Measurements from ENCODE around the gene CALR3. TPM values are rescaled to one million over a fixed set of nuclear protein-coding genes. Genes with fewer than 3 reads are reported as not detected.
"Not testable (repeated sequence)": the region's sequence is repeated elsewhere in the genome, so short reads cannot be mapped to it uniquely, and the experiment has no call there.

Gene CALR3
- total RNA-seq, 2 donors from 2014 or later, result not detected

DNA sequence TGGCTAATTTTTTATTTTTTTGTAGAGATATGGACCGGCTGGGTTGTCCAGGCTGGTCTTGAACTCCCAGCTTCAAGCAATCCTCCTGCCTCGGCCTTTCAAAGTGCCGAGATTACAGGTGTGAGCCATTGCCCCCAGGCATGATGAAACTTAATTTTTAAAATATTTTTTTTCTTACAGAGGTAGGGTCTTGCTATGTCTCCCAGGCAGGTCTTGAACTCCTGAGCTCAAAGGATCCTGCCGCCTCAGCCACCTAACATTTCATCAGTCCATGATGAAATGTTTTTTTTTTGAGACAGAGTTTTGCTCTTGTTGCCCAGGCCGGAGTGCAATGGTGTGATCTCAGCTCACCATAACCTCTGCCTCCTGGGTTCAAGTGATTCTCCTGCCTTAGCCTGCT, 12.6 kb upstream of the CALR3 start:
- ATAC-seq (no peak), DNase-seq (no peak)
- intact Hi-C loops (cut with DNase I, micrococcal nuclease), result no loop called here

DNA sequence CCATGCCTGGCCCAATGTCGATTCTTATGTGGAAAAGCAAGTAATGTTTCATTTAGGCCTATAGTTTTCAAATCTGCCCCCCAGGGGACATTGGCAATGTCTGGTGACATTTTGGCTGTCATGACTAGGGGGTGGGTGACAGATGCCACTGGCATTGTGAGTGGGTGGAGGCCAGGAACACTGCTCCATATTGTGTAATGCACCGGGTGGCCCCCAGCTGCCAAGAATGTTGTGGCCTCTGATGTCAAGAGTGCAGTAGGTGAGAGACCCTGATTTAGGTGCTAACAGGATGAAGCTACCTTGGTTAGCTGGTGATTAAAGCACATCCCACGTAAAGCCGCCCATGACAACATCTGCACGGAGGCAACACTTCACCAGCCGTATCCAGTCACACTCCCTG, 11.0 kb upstream of the CALR3 start:
- intact Hi-C loops (cut with DNase I, micrococcal nuclease), result no loop called here
- ATAC-seq, result no peak

DNA sequence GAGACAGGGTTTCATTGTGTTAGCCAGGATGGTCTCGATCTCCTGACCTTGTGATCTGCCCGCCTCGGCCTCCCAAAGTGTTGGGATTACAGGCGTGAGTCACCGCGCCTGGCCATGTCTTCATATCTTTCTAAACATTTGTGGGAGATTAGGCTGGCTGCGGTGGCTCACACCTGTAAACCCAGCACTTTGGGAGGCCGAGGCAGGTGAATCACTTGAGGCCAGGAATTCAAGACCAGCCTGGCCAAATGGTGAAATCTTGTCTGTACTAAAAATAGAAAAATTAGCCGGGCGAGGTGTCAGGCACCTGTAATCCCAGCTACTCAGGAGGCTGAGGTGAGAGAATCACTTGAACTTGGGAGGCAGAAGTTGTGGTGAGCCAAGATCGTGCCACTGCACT, 10.2 kb upstream of the CALR3 start:
- ATAC-seq; DNase-seq; intact Hi-C loops (cut with DNase I, micrococcal nuclease): not testable (repeated sequence)

More for the DNA sequence above, 11.0 kb upstream of the CALR3 start:
- DNase-seq, result no peak

DNA sequence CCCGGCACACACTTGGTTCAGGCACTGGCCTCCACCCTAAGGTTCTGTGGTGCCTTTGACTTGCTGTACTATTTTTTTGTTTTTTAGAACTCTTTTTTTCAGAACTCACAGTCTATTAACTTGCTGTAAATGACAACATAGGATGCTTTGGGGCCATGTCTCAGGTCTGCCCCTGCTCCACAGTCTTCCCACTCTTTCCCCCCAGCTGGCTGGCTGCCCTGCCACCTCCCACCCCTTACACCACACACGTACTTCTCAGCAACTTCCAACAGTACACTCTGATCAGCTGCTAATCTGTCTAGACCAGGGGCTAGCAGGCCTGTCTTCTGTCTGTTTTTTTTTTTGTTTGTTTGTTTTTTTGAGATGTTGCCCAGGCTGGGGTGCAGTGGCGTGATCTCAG, 8.3 kb upstream of the CALR3 start:
- intact Hi-C loops (cut with DNase I, micrococcal nuclease), result no loop called here
- ATAC-seq (no peak), DNase-seq (no peak)

DNA sequence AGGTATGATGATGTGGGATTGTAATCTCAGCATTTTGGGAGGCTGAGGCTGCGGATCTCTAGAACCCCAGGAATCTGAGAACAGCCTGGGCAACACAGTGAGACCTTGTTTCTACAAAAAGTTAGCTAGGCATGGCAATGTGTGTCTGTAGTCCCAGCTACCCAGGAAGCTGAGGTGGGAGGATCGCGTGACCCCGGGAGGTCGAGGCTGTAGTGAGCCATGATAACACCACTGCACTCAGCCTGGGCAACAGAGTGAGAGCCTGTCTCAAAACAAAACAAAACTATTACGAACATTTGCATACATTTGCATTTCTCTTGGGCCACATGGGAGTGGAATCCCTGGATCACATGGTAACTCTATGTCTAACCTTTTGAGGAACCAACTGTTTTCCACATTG, 1.9 kb upstream of the CALR3 start:
- intact Hi-C loops (cut with DNase I, micrococcal nuclease), result no loop called here
- ATAC-seq (no peak), DNase-seq (no peak)

DNA sequence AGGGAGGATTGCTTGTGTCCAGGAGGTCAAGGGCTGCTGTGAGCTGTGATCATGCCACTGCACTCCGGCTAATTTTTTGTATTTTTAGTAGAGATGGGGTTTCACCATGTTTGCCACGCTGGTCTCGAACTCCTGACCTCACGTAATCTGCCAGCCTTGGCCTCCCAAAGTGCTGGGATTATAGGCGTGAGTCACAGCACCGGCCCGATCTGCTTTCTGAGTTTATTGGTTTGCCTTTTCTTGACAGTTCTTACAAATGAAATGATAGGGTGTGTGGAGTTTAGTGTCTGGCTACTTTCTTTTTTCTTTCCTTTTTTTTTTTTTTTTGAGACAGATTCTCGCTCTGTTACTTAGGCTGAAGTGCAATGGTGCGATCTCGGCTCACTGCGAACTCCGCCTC, 1.1 kb upstream of the CALR3 start:
- ATAC-seq (no peak), DNase-seq (no peak)
- intact Hi-C loops (cut with DNase I, micrococcal nuclease), result no loop called here

DNA sequence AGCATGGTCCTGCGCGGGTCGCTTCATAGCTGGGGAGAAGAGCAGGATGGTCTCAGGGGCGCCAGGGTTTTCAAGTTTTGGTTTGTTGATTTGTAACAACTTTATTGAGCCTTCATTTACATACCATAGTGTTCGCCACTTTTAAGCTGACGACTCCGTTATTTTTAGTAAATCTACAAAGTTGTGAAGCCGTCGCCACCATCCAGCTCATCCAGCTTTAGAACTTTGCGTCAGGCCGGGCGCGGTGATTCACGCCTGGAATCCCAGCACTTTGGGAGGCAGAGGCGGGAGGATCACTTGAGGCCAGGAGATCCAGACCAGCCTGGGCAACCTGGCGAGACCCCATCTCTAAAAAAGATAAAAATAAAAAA, 631 bp upstream of the CALR3 start:
- no peak for ATAC-seq
- intact Hi-C loops (cut with DNase I, micrococcal nuclease), result no loop called here

DNA sequence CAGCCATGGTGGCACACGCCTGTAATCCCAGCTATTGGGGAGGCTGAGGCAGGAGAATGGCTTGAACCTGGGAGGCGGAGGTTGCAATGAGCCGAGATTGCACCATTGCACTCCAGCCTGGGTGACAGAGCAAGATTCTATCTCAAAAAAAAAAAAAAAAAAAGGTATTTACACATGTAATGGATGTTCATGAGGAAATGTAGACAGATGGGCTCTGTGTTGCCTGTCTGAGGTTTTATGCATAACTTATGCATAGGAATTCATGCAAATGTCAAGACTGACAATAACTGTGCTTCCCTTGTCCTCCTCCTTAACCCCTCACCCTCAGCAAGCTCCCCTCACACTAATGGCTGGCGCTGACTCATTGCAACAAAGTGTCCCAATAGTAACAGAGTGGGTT, 9.5 kb downstream of the CALR3 start:
- DNase-seq; ATAC-seq; intact Hi-C loops (cut with DNase I, micrococcal nuclease): not testable (repeated sequence)

More for the DNA sequence above, 631 bp upstream of the CALR3 start:
- DNase-seq, result peak; percentile 35 to 42

DNA sequence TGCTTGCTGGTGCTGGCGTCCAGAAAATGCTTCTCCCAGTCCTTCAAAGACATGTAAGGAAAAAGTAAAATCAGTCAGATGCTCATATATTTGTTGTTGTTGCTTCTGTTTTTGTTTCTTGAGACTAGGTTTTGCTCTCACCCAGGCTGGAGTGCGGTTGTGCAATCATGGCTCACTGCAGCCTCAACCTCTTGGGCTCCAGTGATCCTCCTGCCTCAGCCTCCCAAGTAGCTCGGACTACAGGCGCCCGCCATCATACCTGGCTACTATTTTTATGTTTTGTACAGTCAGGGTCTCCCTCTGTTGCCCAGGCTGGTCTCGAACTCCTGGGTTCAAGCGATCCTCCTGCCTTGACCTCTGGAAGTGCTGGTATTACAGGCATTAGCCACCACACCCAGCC, 13.2 kb downstream of the CALR3 start:
- DNase-seq (no peak), ATAC-seq (no peak)
- intact Hi-C loops (cut with DNase I, micrococcal nuclease), result no loop called here

DNA sequence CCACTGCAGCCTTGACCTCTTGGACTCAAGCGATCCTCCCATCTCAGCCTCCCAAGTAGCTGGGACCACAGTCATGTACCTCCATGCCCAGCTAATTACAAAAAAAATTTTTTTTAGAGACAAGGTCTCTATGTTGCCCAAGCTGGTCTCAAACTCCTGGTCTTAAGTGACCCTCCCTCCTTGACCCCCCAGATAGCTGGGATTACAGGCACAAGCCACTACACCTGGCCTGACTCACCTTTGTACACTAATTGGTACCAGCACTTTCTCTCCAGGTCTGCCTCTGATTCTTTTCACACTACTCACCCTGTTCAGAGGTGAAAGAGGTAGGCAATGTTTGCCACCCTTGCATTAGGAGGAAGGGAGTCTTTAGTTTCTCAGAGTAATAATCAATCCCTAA, 18.7 kb downstream of the CALR3 start:
- intact Hi-C loops (cut with DNase I, micrococcal nuclease), result no loop called here
- ATAC-seq (no peak), DNase-seq (no peak)

DNA sequence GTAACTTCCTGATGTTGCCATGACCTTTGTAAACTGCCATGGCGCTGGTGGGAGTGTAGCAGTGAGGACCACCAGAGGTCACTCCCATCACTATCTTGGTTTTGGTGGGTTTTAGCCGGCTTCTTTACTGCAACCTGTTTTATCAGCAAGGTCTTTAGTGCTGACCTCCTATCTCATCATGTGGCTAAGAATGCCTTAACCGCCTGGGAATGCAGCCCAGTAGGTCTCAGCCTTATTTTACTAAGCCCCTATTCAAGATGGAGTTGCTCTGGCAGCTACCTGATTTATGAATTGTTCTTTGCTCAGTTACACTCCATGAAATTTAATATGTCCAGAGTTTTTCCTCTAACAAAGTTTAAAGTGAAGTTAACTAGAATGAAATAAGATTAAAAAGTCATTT, 19.6 kb downstream of the CALR3 start:
- ATAC-seq (no peak), DNase-seq (no peak)
- intact Hi-C loops (cut with DNase I, micrococcal nuclease), result no loop called here

DNA sequence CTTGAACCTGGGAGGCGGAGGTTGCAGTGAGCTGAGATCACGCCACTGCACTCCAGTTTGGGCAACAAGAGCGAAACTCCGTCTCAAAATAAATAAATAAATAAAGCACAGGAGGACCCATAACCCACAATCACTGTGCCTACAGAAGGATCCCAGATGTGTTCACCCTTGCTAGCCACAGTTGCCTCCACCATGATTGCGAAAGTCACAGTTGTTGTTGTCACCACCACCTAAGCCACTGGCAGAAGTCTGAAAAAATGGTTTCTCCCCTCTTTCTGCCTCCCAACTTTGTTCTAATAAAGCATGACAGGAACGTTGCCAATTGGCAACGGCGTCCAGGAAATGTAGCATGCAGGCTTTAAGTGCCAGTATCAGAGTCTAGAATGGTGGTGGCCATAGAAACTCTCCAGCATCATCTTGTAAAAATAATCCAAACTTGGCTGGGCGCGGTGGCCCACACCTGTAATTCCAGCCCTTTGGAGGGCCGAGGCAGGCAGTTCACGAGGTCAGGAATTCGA, 22.0 kb downstream of the CALR3 start:
- ATAC-seq, result no peak
- DNase-seq, result no peak
- intact Hi-C loops (cut with DNase I, micrococcal nuclease), result no loop called here

DNA sequence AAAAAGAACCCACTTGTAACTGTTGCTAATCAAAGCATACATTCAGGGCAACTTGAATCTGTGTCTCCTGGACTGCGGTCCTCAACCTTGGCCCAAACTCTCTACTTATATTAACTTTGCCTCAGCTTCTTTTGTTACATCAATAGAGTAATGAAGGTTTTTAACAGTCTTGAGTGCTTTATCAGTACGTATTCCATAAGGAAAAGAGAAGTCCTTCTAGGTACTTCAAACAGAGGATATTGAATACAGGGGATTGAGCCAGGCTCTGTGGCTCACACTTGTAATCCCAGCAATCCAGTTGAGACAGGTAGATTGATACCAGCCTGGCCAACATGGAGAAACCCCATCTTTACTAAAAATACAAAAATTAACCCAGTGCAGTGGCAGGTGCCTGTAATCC, 23.0 kb downstream of the CALR3 start:
- intact Hi-C loops (cut with DNase I, micrococcal nuclease), result no loop called here
- no peak for ATAC-seq
- DNase-seq, result no peak

DNA sequence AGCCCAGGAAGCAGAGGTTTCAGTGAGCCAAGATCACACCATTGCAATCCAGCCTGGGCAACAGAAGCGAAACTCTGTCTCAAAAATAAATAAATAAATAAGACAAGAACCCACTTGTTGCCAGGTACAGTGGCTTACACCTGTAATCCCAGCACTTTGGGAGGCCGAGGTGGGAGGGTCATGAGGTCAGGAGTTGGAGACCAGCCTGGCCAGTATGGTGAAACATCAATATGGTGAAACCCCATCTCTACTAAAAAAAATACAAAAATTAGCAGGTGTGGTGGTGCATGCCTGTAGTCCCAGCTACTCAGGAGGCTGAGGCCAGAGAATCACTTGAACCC, 23.4 kb downstream of the CALR3 start:
- ATAC-seq; DNase-seq; intact Hi-C loops (cut with DNase I, micrococcal nuclease): not testable (repeated sequence)

DNA sequence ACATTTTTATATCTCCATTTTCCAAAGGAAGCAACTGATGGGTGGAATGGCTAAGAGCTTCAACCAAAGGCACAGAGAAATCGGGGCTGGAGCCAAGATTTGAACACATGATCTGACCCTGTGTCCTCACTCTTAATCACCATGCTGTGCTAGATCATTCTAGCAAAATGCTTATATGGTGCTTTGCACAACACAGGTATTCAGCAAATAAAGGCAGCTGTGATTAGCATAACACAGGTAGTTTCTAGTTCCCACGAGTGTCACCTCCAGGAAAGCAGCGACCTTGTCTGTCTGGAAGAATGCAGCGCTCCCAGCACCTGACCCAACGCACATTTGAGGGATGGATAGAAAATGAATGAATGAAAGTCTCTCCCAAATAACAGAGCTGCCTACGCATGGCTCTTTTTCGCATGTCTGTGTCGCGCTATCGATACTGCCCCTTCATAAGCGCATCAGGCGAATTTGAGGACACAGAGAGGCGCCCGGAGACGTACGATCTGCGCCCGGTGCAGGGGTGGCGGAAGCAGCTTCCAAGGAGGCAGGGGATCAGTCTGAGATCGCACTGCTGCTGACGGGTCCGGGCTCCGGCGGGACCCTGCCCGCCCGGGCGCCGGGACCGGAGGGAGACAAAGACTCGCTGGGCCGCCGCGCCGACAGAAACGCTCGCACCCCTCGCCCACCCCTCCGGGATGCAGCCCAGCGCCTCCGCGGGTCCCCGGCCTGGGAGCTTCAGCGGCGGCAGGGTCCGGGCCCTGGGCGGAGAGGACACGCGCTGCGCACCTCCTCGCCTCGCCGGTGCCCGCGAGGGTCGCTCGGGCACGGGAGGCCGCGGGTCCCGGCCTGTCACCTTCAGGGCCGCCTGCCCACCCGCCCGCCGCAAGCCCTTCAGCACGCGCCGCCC, 24.8 kb downstream of the CALR3 start:
- DNase-seq, result peak in 1 of 2 donors; percentile 44
- ATAC-seq, result peak; percentile 23
- intact Hi-C loops (cut with DNase I, micrococcal nuclease), result no loop called here

DNA sequence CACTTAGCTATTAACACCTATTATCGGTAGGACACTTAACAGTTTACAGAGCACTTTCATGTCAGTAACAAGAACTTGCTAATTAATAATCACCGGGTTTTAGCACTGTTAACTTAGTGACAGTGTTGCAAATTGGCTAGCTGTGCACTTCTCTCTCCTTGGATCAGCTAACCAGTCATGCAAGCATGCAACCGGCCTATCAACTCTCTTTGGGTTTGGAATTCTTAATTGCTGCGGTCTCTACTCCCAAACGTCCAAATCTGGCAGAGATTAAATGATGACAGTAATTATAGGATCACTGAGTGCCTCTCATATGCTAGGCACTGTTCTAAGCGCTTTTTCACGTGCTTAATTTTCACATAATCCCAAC, 25.4 kb downstream of the CALR3 start:
- ATAC-seq (no peak), DNase-seq (no peak)
- intact Hi-C loops (cut with DNase I, micrococcal nuclease), result no loop called here

DNA sequence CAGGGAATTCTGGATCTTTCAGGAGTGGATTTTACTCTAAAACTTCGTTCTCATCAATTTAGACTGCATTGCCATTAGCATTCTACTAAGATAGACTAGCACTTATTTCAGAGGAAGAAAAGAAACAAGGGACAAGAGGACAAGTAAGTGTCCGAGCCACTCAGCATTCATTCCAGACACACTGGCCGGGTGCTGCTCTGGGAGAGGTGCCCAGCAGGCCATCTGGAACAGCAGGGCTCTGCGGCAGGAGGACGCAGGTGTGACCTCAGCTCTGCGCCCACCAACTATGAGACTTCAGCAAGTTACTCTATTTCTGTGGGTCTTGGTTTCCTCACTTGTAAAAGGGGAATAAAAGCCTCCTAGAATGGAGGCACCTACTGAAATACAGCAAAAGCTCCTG, 28.4 kb downstream of the CALR3 start:
- ATAC-seq, result no peak
- no peak for DNase-seq
- intact Hi-C loops (cut with DNase I, micrococcal nuclease), result no loop called here

DNA sequence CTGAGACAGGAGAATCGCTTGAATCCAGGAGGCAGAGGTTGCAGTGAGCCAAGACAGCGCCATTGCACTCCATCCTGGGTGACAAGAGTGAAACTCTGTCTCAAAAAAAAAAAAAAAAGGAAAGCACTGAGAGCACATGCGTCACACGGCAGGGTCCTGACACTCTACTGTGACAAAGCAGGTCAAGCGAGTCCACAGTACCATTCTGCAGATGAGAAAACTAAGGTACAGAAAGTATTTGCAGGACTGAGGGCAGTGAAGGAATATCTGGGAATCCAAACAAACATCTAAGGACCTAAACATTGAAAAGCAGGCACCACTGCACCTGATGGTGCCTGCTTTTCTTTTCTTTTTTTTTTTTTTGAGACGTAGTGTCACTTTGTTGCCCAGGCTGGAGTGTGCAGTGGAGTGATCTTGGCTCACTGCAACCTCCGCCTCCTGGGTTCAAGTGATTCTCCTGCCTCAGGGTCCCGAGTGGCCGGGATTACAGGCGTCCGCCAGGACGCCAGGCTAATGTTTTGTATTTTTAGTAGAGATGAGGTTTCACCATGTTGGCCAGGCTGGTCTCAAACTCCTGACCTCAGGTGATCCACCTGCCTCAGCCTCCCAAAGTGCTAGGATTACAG, 29.1 kb downstream of the CALR3 start:
- ATAC-seq; DNase-seq; intact Hi-C loops (cut with DNase I, micrococcal nuclease): not testable (repeated sequence)

DNA sequence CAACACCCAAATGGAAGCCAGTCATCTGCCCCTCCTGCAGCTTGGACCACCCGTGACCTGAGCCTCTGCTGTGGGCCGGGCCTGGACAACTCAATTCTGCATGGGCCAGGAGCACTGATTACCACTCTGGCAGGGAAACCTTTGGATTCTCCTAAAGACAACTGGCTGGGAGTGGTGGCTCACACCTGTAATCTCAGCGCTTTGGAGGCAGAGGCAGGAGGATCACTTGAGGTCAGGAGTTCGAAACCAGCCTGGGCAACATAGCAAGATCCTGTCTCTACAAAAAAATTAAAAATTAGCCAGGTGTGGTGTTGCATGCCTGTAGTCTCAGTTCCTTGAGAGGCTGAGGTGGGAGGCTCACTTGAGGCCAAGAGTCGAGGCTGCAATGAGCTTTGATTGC, 30.7 kb downstream of the CALR3 start:
- intact Hi-C loops (cut with DNase I, micrococcal nuclease), result no loop called here
- ATAC-seq (no peak), DNase-seq (no peak)

DNA sequence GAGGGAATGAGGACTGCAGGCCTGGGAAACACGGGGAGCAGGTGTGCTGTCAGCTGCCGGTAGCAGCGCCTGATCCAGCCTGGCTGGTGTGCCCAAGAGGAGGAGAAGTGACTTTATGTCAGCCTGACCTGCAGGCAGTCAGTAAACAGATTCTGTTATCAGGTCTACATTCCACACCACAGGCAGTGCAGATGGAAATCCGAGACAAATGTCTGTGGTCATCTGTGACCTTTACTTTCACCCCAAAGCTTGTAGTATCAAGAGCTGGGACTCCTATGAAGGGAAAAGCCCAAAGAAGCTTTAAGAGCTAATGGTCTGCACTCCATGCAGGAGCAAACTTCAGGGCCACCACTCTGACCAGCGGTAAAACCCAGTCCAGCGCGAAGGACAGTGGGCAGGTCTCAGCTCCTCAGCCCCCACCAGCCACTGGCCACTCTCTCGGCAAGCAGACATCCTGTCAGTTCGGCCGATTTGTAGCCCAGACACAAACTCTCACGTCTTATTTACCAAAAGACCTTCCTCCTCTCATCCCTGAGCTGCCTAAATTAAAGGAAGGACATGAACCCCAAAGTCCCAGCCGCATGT, 31.9 kb downstream of the CALR3 start:
- DNase-seq, result no peak
- no peak for ATAC-seq
- intact Hi-C loops (cut with DNase I, micrococcal nuclease), result no loop called here

All from left colon (tissue), 2 donors.